GM18861 (cell line): ENCODE measurements around the gene GNA15.

Source experiments
- ATAC-seq: cut with Tn5 transposase; IDR thresholded peaks from one replicate; pipeline ENCODE4 v1.9.1; 2021; ENCODE audit not compliant: unreplicated experiment

The GNA15 gene

DNA sequence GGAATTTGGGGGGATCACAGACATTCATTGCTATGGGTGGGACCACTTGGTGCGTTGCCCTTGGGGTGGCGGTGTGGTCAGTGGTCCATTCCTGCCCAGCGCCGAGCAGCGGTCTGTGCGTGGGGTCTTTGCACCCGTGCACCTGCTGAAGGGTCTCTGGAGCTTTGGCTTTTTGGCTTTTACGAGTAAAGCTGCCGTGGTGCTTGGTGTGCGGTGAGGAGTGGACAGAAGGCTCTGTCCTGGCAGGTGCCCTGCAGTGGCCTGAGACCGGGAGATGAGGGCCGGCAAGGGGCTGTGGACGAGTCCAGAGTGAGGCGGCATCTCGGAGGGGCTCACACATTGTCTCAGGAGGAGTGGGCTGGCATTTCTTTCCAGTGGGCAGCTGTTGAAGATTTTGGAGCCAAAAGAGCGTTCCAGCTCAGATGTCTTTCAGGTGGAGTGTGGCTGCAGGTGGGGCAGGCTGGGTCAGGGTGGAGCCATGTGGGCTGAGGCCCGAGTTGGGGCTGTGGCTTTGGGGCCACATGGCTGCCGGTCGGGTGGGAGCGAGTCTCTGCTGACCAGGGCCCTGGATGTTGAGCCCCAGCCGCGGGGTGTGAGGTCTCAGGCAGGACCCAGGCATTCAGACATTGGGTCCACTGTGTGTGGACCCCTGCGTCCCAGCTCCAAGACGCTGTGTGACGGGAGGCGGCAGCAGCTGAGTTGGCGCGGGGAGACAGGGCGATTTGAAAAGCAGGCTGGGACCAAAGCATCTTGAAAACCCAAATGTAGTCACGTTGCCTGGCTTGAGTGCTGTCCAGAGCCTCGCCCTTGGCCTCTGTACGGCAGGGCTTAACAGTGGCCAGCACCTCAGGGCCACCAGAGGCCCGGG is 30.0 kb upstream of the GNA15 start:
- ATAC-seq: no peak

DNA sequence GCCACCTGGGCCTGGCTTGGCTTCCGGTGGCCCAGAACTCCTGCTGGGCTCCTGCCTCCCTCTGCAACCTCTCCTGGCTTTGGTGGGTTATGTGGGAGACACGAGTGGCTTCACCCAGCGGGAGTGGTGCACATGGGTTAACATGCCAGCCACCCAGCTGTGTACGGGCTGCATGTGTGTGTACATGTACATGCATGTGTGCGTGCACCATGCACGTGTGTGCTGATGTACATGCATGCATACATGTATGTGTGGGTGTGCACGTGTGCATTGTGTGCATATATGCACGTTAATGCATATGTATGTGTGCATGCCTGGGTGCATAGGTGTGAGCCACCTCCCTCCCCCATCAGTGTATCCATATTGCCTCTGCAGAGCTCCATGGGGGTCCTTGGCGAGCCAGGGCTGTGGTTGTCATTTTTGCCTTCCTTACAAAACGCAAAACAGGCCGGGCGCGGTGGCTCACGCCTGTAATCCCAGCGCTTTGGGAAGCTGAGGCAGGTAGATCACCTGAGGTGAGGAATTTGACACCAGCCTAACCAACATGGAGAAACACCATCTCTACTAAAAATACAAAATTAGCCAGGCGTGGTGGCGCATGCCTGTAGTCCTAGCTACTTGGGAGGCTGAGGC is 29.2 kb upstream of the GNA15 start:
- ATAC-seq: no peak

DNA sequence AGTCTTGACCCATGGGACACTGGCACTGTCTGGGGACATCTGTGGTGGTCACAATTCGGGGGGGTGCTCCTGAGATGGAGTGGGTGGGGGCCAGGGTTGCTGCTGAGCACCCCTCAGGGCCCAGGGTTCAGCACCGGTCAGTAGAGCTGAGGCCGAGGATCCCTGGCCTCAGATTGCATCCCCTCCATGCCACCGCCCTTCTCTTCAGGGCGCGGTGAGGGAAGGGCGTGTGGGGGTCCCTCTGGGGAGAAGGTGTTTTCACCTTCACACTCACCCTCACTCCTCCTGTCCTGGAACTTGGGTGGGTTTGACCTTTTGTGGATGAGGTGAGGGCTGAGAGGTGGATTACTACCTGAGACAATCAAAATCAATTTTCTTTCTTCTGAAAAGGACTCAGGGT is 28.2 kb upstream of the GNA15 start:
- ATAC-seq: no peak

DNA sequence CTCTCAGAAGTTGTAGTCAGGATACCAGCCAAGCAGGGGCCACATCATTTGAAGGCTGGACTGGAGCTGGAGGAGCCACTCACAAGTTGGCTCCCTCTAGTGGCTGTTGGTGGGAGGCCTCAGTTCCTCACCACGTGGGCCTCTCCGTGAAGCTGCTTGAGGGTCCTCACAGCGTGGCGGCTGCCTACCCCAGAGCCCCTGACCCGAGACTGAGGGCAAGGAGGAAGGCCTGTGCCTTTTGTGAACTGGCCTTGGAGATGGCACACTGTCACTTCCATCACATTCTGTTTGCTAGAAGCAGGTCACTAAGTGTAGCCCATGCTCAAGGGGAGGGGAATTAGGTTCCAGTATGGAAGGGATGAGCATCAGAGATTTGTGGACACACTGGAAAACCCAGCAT is 27.1 kb upstream of the GNA15 start:
- ATAC-seq: no peak

DNA sequence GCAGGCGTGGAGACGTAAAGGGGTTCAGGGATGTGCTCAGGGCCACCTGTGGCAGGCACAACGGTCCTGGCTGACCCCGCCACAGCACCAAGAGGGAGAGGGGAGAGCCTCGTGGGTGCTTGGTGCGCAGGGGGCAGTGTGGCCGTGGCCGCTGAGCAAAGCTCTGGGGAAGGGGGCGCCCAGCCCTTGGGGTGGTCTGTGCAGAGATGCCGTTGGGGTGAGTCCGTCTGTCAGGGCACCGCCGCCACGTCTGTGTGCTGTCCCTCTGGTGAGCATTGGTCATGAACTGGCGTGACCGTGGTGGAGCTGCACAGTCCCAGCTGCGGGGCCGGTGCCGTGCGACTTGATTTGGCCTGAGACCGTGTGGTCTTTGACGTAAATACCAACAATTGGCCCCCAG is 26.3 kb upstream of the GNA15 start:
- ATAC-seq: no peak

DNA sequence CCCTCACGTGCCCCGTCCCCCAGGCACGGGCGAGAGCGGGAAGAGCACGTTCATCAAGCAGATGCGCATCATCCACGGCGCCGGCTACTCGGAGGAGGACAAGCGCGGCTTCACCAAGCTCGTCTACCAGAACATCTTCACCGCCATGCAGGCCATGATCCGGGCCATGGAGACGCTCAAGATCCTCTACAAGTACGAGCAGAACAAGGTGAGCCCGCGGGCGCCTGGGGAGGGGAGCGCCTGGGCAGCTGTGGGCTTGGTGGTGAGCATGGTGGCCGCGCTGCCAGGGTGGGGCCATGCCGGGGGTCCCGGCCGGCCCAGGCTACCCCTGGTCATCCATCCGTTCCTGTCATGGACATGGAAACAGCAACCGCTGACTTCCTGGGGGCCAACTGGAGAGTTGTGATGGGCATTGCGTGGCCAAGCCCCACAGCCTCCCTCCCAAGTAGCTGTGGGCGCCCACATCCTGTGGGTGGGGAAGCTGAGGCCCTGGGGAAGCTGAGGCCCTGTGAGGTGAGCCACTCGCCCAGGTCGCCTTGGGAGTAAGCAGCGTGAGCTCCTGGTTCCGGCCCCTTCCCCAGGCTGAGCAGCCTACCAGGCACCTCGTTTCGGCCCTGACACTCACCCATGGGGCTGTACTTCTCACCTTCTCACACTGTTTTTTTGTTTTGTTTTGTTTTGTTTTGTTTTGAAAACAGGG is 25.6 kb upstream of the GNA15 start:
- no peak for ATAC-seq

DNA sequence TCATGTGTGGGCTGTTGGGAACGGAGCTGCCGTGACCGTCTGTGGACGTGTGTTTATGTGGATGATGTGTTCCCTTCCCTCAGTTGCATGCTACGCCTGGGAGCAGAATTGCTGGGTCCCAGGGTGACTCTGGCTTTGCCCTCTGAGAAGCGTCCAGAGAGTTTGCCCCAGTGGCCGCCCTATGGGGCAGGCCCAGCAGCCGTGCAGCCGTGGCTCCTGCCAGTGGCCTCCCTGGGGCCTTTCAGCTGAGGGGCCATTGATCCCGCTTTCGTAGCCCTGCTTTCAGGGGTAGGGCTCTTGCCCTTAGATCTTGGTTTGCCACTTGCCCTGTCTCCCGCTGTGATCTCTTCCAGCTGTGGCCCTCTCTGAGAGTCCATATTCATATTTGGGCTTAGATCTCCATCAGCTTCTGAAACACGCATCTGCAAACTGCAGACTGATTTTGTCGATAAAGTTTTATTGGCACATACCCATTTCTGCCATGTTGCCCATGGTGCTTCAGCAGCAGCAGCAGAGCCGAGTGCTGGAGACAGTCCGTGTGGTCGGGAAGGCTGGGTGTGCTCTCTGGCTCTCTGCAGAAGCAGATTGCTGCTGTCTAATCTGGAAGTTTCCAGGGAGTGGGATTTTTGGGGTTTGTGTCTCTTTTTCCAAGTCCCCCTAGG is 24.1 kb upstream of the GNA15 start:
- no peak for ATAC-seq

DNA sequence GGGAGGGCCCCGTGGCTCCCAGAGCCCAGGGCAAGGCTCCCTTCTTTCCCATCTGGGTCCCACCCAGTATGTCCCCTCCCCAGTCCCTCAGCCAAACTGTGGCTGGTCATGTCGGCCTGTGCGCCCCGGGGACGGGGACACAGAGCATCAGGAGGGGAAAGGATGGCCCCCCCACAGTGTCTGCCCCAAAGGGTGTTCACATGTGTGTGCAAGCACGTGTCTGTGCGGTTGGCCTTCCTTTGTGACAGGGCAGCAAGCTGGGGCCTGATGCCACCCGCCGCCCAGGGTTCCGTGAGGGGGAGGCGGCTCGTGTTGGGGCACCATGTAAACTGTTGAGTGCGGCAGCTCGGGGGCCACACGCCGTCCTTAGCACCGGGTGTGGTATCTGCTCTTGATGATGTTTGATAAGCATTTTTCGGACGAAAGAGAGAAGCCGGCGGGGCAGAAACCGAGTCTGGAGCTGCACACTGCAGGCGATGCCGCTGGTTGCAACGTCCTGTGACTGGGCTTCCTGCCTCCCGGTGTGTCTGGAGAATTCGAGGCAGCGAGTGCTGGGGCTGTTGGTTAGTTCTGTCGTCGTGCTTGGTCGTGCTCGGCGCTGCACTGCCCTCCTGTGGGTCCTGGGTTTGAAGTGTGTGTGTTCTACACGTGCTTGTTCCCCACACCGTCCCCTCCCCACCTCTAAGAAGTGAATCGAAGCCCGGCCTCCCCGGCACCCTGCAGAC is 23.3 kb upstream of the GNA15 start:
- ATAC-seq: no peak

DNA sequence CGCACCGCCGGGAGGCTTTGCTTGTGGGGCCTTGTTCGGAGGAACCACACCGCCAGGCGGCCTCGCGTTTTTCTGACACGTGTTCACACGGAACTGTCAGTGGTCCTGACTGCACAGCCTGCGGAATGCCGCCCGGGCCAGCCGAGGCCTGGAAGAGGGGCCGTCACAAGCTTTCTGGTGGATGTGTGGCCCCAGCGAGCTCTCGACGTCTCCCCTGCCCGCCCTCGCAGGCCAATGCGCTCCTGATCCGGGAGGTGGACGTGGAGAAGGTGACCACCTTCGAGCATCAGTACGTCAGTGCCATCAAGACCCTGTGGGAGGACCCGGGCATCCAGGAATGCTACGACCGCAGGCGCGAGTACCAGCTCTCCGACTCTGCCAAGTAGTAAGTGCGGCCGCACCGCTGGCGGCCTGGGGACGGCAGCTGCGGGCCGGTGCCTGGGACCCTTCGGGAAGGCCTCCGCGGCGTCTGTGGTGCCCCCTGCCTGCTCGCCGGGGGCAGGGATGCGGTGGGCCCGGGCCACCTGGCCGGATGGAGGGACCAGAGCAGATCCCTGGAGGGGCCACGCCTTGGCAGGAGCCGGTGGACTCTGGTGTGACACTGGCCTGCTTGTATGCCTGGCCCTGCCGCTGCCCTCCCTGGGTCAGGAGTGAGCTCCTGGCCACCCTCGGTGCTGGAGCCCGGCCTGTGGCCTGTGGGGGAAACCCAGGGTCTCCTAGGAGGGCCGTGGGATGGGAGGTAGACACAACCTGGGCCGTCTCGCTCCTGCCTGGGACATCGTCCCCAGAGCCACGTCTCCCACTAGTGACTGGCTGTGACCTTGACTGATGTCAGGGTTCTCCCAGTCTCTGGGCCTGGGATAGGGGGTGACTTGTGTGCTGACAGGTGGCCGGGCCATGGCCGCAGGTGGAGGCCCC is 22.5 kb upstream of the GNA15 start:
- no peak for ATAC-seq

DNA sequence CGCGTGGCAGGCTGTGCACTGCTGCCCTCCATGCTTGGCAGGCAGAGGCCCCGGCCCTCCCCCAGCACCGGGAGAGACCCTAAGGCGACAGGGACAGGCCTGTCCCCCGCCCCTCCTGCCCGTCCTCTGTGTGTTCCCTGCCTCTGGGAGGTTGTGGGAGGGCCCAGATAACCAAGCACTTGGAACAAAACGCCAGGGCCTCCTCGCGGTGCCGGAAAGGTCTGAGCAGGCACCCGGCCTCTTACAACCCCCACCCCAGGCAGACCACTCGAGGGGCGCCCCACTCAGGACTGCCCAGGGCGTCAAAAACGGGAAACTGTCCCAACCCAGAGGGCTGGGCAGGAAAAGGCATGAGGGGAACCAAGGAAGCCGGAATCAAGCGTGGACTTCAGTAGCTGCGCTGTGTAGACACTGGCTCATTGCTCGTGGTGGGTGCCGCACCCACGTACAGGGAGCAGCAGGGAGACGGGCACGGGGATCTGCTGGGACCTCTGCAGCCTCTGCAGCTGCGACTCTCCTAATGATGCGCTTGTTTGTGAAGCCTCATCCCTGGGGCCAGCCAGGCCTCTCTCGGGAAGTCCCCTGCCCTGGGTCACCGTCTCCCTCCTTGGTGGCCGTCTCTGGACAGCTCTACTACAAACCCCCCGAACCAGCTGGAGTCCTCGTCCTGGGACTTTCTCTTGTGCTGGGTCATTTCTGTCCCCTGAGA is 21.7 kb upstream of the GNA15 start:
- no peak for ATAC-seq

DNA sequence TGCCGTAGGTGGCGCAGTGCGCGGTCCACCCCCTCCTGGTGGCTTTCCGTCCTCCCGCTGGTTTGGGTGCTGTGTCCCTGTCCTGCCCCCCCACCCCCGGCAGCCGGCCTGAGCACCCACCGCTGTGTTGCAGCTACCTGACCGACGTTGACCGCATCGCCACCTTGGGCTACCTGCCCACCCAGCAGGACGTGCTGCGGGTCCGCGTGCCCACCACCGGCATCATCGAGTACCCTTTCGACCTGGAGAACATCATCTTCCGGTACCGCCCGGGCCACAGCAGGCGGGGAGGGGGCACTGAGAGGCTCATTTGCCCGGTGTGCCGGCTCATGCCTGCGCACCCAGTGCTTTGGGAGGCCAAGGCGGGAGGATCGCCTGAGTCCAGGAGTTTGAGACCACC is 21.0 kb upstream of the GNA15 start:
- ATAC-seq: no peak

DNA sequence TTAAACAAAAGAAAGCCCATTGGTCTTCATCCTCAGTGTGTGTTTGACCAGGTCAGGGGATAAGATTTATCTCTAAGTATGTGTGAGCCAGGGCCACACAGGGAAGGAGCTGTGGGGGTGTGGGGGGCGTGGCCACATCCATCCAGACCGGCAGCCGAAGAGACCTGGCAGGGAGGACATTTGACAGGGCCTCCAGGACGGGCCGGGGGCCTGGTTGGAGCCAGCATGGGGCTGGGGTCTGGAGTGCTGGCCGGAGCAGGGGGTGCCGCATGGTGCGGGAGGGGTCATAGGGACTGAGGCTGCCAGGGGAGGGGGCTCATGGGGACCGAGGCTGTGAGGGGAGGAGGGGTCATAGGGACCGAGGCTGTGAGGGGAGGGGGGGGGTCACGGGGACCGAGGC is 20.4 kb upstream of the GNA15 start:
- no peak for ATAC-seq

DNA sequence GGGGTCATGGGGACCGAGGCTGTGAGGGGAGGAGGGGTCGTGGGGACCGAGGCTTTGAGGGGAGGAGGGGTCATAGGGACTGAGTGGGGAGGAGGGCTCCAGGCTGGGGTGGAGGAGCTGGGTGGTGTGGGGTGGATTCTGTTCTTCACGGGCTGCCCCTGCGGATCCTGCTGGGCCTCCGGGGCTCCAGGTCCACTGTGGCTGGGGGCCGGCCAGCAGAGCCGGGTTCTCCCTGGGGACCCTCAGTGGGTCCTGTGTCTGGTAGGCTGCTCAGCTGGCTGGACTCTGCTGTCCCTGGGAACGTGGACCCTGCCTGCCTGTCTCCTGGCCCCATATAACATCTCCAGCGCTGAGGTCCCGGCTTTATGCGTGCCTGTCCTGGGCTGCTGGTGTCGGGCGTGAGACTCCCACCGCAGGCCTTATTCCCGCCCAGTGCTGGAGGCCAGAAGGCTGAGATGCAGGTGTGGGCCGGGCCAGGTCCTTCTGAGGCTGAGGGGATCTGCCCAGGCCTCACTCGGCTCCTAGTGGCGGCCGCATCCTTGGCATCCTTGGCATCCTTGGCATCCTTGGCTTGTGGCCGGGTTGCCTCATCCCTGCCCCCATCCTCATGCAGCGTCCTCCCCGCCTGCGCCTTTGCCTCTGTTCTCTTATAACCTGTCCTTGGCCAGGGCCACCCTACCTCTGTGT is 19.8 kb upstream of the GNA15 start:
- ATAC-seq: no peak

DNA sequence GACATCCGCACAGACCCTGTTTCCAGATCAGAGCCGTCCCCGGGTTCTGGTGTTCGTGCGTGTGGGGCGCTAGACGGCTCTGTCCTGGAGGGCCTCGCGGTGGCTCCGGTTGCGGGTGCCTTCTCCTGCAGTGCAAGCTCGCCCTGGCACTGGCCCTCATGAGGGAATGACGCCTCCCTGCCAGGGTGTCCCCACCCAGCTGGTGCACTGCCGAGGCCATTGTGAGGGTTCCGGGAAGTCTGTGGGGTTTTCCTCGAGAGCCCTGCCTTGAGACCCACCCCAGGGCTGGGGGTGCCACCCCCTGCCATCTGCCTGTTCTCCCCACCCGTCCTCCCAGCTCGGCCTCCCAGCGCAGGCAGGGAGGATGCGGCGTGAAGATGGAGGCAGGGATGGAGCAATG is 19.2 kb upstream of the GNA15 start:
- ATAC-seq: no peak

DNA sequence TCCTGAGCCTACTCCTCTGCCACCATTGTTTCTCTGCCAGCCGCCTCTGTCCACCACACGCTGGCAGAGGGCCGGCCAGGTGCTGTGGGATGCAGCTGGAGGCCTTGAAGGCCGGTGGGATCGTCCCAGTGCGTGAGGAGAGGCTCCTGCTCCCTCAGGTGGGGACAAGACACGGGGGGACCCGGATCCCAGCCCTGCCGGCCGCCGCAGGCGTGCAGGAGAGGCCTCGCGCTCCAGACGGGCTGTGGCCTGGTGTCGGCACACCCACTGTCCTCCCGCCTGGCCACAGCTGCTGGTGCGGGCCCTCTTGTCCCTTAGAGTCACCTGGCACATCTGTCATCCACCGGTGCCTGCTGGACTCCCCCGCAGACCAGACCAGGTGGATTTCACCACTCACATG is 18.1 kb upstream of the GNA15 start:
- no peak for ATAC-seq

DNA sequence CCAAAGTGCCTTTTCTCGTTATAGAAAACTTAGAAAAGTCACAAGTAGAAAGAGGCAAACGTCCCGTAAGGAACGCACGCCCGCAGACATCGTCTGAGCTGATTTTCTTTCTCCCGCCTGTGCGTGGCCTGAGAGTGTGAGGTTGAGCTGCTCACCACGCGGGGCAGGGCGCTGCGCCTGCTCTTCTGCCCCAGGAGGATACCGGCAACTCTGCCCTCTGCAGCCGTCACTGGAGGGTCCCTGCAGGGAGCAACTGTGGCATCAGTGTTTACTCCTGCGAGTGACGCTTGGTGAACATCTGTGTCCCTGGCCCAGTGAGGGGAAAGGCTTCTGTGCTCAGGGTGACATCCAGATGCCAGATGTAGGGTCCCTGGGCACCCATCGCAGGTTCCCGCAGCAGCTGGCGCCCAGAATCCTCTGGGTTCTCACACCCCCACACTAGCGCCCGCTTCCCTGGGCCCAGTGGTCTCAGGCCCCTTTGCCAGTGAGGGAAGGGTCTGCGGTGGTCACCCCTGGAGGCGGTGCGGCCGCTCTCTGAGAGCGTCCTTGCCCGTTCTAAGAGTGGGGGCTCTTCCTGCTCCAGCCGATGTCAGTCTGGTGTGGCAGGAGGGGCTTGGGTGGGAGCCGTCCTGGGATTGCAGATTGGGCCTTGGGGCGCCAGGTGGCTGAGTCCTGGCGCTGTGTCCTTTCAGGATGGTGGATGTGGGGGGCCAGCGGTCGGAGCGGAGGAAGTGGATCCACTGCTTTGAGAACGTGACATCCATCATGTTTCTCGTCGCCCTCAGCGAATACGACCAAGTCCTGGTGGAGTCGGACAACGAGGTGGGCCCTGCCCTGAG is 17.4 kb upstream of the GNA15 start:
- ATAC-seq: no peak

DNA sequence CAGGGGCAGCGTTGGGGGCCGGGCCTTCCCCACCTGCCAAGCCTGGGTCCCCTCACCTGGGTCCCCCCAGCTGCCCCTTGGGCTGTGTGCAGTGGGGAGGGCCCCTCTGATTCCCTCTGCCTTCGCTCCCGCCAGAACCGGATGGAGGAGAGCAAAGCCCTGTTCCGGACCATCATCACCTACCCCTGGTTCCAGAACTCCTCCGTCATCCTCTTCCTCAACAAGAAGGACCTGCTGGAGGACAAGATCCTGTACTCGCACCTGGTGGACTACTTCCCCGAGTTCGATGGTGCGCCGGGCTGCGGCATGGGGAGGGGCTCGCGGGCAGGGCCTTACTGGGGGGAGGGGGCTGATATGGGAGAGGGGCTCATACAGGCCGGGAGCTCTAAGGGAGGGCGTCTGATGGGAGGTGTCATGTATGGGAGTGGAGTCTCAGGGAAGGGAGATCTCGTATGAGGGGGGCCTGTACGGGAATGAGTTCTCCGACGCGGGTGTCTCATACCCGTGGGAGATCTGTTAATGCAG is 16.7 kb upstream of the GNA15 start:
- no peak for ATAC-seq
